Stimulated activated memory B cell treated with anti-CD40 and anti-IgM and Interleukin-4, amounts not matched to agents 10 μg/mL and 1 μg/mL and 100 μg/mL, for 72 hours (primary cell): ENCODE data around the gene JAKMIP1.

Experiments
- ATAC-seq: fragments of 150-1000 bp; cut with Tn5 transposase; 2 replicates; pipeline ENCODE4 v1.10.0; 2021
- H3K27ac Mint-ChIP-seq: one replicate; pipeline ENCODE4 v1.8.0; 2022; ENCODE audit warnings: mild to moderate bottlenecking, mixed read lengths
- H3K27me3 Mint-ChIP-seq: one replicate; pipeline ENCODE4 v1.8.0; 2022; ENCODE audit warnings: mixed read lengths
- H3K36me3 Mint-ChIP-seq: one replicate; pipeline ENCODE4 v1.8.0; 2022; ENCODE audit warnings: mixed read lengths
- H3K4me1 Mint-ChIP-seq: one replicate; pipeline ENCODE4 v1.8.0; 2022; ENCODE audit warnings: mixed read lengths
- H3K4me3 Mint-ChIP-seq: one replicate; pipeline ENCODE4 v1.8.0; 2022; ENCODE audit warnings: mild to moderate bottlenecking, moderate library complexity, mixed read lengths
- H3K9me3 Mint-ChIP-seq: one replicate; pipeline ENCODE4 v1.8.0; 2022; ENCODE audit warnings: mixed read lengths

The JAKMIP1 gene

DNA sequence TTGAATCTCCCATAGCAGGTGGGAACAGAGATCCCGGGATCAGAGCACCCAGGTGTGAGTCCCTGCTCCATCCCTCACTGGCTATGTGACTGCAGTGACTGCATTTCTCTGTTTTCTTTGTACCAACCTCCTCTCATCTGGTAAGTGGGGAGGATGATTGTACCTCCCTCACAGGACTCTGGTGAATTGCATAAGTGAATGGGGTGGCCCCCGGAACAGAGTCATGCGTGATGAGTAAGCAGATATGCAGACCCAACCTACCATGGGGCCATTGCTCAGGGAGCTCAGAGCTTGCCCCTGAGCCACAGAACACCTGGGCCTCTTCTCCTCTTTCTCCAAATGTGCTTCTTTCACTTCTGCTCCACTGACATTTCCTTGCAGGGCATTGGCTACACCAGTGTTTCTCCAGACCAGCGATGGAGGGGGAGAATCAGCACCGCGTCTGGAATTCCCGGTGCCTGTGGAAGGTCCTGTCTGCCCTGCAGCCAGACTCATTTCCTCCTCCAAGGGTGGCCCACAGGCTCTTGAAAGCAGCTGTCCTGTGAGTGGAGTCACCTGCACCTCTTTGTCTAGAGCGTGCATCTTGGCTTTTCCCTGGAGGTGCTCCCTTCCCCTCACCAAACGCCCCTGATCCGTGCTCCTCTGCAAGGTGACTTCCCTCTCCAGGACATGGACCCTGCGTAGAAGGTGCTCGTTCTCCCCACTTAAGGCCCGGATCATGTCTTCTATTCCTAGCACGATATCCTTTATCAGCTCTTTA, 212.1 kb downstream of the JAKMIP1 start:
- Mint-ChIP-seq H3K27ac (no peak overlapping the region), H3K27me3 (peaks cover 29% of the 10 kb centered on the region), H3K9me3 (peaks cover 23% of the 10 kb centered on the region), H3K4me3 (no peak overlapping the region), H3K4me1 (no peaks in the 10 kb centered on the region), H3K36me3 (no peaks in the 10 kb centered on the region)
- ATAC-seq, result no peak

DNA sequence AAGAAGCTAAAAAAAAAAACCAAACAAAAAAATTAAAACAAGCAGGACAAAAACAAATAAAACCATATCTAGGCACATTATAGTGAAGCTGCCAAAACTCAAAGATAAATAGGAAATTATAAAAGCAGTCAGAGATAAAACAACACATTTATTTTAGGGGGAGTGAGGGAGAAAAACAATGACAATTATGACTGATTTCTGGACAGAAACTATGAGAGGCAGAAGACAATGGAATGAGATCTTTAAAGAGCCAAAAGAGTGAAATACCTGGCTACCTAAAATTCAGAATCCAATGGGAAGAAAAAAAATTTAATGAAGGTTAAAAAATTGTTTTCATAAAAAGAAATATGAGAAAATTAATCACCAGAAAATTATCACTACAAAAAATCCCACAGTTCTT, 215.5 kb downstream of the JAKMIP1 start:
- ATAC-seq, result no peak
- Mint-ChIP-seq H3K27me3 (peaks cover 14% of the 10 kb centered on the region), H3K4me1 (no peaks in the 10 kb centered on the region), H3K4me3 (no peak overlapping the region), H3K9me3 (peaks cover 22% of the 10 kb centered on the region), H3K36me3 (no peaks in the 10 kb centered on the region), H3K27ac (no peak overlapping the region)

GRCh38 chr4:5982156-5982973, 218.0 kb downstream of the JAKMIP1 start:
- H3K4me3 Mint-ChIP-seq, result no peak overlapping the region
- no peaks in the 10 kb centered on the region for H3K4me1 Mint-ChIP-seq
- peaks cover 22% of the 10 kb centered on the region for H3K9me3 Mint-ChIP-seq
- peaks cover 13% of the 10 kb centered on the region for H3K27me3 Mint-ChIP-seq
- no peak for ATAC-seq
- no peaks in the 10 kb centered on the region for H3K36me3 Mint-ChIP-seq
- H3K27ac Mint-ChIP-seq, result no peak overlapping the region

- H3K9me3 Mint-ChIP-seq, result peaks cover 22% of the 10 kb centered on the region
- H3K4me3 Mint-ChIP-seq, result no peak overlapping the region
- ATAC-seq, result no peak
- H3K27me3 Mint-ChIP-seq, result peaks cover 13% of the 10 kb centered on the region
- no peaks in the 10 kb centered on the region for H3K4me1 Mint-ChIP-seq
- H3K27ac Mint-ChIP-seq, result no peak overlapping the region
- H3K36me3 Mint-ChIP-seq, result no peaks in the 10 kb centered on the region
These were observed 219.8 kb downstream of the JAKMIP1 start for GRCh38 chr4:5980436-5981155.

DNA sequence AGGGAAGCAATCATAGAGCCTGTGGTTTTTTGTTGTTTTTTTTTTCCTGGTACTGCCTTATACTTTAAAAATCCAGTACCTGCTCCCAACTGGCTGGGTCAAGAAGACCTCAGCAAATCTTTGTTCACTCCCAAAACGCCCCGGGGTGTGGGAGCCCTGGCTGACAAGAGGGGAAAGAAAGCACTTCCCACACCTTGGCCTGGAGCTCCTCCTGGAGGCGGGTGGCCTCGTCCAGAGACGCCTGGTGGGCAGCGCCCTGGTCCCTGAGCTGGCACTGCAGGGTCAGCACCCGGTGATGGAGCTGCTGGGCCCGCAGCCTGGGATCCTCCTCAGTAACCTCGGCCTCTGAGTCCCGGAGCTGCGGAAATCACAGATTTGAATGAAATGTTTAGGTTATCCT, 220.4 kb downstream of the JAKMIP1 start:
- Mint-ChIP-seq H3K4me1 (no peaks in the 10 kb centered on the region), H3K9me3 (peaks cover 20% of the 10 kb centered on the region), H3K27ac (no peak overlapping the region), H3K27me3 (peaks cover 13% of the 10 kb centered on the region), H3K4me3 (no peak overlapping the region), H3K36me3 (no peaks in the 10 kb centered on the region)
- ATAC-seq, result no peak

DNA sequence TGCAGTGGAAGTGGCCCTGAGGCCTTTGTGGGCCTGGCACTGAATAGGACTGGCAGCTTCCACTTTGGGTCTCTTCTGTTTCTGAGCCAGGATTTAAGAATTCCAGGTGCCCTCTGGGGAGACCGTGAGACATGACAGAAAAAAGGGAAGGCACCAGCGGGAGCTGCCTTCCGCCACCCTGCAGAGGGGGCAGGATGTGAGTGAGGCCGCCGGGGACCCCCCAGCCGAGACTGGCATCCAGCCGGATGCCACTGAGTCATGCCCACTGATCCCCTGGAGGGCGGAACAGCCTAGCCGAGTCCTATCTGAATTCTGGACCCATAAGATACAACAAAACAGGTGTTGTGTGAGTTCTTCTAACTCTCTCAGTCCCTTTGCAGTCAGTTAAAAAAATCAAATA, 223.4 kb downstream of the JAKMIP1 start:
- no peak overlapping the region for H3K27ac Mint-ChIP-seq
- no peaks in the 10 kb centered on the region for H3K9me3 Mint-ChIP-seq

GRCh38 chr4:5976431-5976830, 223.9 kb downstream of the JAKMIP1 start:
- H3K4me3 Mint-ChIP-seq, result no peak overlapping the region
- ATAC-seq, result no peak
- peaks cover 11% of the 10 kb centered on the region for H3K27me3 Mint-ChIP-seq
- no peaks in the 10 kb centered on the region for H3K4me1 Mint-ChIP-seq
- H3K36me3 Mint-ChIP-seq, result no peaks in the 10 kb centered on the region
- no peak overlapping the region for H3K27ac Mint-ChIP-seq
- no peaks in the 10 kb centered on the region for H3K9me3 Mint-ChIP-seq

More for the DNA sequence above, 223.4 kb downstream of the JAKMIP1 start:
- no peak for ATAC-seq
- H3K36me3 Mint-ChIP-seq, result no peaks in the 10 kb centered on the region
- H3K4me1 Mint-ChIP-seq, result no peaks in the 10 kb centered on the region
- H3K4me3 Mint-ChIP-seq, result no peak overlapping the region
- peaks cover 13% of the 10 kb centered on the region for H3K27me3 Mint-ChIP-seq
